ENCODE measurements around the gene EEF1A2. TPM values are rescaled to one million over a fixed set of nuclear protein-coding genes. Genes with fewer than 3 reads are reported as not detected.

Gene EEF1A2
- total RNA-seq, 1 donor from 2014 or later: 37.6 TPM

DNA sequence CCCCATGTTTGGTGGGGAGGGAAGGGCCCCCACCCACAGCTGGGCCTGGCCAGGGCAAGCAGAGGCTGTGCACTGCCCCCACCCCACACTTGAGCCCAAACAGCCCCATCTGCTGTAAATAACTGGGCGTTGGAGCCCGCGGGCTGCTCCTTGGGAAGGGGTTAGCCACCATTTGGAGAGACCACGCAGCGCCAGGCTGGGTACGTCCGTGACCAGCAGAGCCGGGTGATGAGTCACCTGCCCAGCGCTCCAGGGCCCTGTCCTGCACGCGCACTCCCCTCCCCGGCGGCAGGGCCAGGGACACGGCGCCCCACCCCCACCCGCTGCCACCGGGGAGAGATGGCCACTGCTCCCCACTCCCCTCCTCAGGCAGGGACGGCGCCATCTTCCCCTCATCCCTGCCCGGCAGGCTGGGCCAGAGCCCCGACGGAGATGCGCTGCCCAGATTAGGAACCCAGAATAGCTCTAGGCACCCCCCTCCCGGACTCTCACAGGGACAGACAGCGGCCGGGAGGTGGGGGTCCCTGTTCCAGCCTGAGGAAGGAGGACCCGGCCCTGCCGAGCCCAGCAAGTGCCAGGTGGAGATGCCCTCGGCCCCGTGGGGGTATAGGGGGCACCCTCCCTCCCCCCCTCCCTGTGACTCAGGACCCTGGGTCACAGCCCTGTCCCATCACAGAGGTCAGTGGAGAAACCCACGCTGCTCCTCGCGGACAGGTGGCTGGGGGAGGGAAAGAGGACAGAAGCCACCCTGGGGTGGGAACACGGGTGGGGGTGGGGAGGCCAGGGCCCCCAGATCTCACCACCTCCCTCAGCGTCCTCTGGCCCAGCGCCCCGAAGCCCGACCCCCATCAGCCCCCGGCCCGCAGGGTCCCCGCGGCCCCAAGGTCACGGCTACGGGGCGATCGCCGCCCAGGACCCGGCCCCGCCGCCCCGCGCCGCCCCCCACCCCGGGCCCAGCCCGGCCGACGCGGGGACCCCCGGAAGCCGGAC lies 642 bp downstream of the EEF1A2 start:
- H3K9me3 Mint-ChIP-seq (ENCODE audit: unreplicated experiment): no peaks in the 10 kb centered on the region
- DNase-seq (ENCODE audit: low read depth): peak; percentile 31
- peak overlapping the region; percentile 52 for H3K4me2 ChIP-seq (ENCODE audit: low read length)

DNA sequence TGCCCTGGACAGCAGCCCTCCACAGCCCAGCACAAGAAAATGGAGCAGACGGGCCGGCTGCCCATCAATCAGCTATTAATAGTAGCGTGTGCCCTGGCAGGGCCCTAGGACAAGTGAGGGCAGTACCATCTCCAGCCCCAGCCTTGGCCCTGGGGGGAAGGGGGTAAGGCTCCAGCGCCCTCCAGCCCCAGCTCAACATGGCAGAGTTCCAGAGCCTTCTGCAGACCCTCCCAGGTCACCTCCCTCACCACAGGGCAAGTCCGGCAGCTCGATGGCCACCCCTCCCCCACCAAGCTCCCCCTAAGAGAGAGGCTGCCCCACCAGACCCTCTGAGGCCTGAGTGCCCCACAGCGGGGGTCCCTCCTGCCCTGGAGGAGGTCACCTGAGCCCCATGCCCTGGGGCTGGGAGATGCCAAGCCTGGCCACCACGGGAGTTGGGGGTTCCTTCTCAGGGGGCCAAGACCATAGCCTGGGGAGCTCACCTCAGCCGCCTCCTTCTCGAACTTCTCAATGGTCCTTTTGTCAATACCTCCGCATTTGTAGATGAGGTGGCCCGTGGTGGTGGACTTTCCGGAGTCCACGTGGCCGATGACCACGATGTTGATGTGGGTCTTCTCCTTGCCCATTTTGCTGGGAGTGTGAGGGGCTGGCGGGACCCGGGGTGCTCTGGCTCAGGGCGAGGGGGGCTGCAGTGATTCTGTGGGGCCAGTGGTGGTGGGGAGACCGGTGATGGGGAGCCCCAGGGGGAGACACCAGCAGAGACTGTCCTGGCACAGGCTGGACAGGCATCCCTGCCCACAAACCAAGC lies 1.5 kb downstream of the EEF1A2 start:
- Histone ChIP-seq H3K4me3 (ENCODE audit: insufficient read depth, low read depth, low read length) (no peak overlapping the region), H3K36me3 (ENCODE audit: insufficient read depth, low read length) (no peaks in the 10 kb centered on the region), H3K27me3 (ENCODE audit: insufficient read depth, low read length) (peaks cover 2% of the 10 kb centered on the region), H3K9me3 (ENCODE audit: insufficient read depth, low read depth, low read length) (no peaks in the 10 kb centered on the region), H2AFZ (ENCODE audit: low read depth, low read length) (no peak overlapping the region), H3K4me1 (ENCODE audit: insufficient read depth, low read length) (no peaks in the 10 kb centered on the region), H4K20me1 (ENCODE audit: insufficient read depth, low read length) (no peaks in the 10 kb centered on the region), H3K27ac (ENCODE audit: low read depth, low read length) (no peak overlapping the region), H3K4me2 (ENCODE audit: low read length) (no peak overlapping the region), H3K79me2 (ENCODE audit: insufficient read depth, low read length) (no peaks in the 10 kb centered on the region), H3K9ac (ENCODE audit: low read length) (no peak overlapping the region)
- H3K27me3 Mint-ChIP-seq (ENCODE audit: low read depth, unreplicated experiment): peaks cover 5% of the 10 kb centered on the region
- no peaks in the 10 kb centered on the region for H3K9me3 Mint-ChIP-seq (ENCODE audit: unreplicated experiment)
- DNase-seq (ENCODE audit: low read depth): no peak
- no peak for FAIRE-seq
- no peak overlapping the region for H3K27ac Mint-ChIP-seq (ENCODE audit: unreplicated experiment)
- H3K36me3 Mint-ChIP-seq (ENCODE audit: low read depth, unreplicated experiment): no peaks in the 10 kb centered on the region
- peak overlapping the region; percentile 68 for H3K4me3 Mint-ChIP-seq (ENCODE audit: unreplicated experiment)
- no peaks in the 10 kb centered on the region for H3K4me1 Mint-ChIP-seq (ENCODE audit: low read depth, unreplicated experiment)
- TF ChIP-seq EZH2 (IDR thresholded peaks at IDR 0.05; ENCODE audit: insufficient read depth, low read length): no peak
- no peak for TF ChIP-seq CTCF (IDR thresholded peaks at IDR 0.05; ENCODE audit: insufficient read depth, low read depth, low read length)

More for the DNA sequence above, 642 bp downstream of the EEF1A2 start:
- Histone ChIP-seq H3K27ac (ENCODE audit: low read depth, low read length) (no peak overlapping the region), H3K9ac (ENCODE audit: low read length) (no peak overlapping the region), H2AFZ (ENCODE audit: low read depth, low read length) (no peak overlapping the region), H3K27me3 (ENCODE audit: insufficient read depth, low read length) (peaks cover 2% of the 10 kb centered on the region), H4K20me1 (ENCODE audit: insufficient read depth, low read length) (no peaks in the 10 kb centered on the region), H3K4me3 (ENCODE audit: insufficient read depth, low read depth, low read length) (no peak overlapping the region), H3K36me3 (ENCODE audit: insufficient read depth, low read length) (no peaks in the 10 kb centered on the region), H3K79me2 (ENCODE audit: insufficient read depth, low read length) (no peaks in the 10 kb centered on the region), H3K9me3 (ENCODE audit: insufficient read depth, low read depth, low read length) (no peaks in the 10 kb centered on the region), H3K4me1 (ENCODE audit: insufficient read depth, low read length) (no peaks in the 10 kb centered on the region)
- Mint-ChIP-seq H3K27me3 (ENCODE audit: low read depth, unreplicated experiment) (peaks cover 5% of the 10 kb centered on the region), H3K27ac (ENCODE audit: unreplicated experiment) (no peak overlapping the region), H3K4me1 (ENCODE audit: low read depth, unreplicated experiment) (no peaks in the 10 kb centered on the region), H3K4me3 (ENCODE audit: unreplicated experiment) (peak overlapping the region; percentile 70), H3K36me3 (ENCODE audit: low read depth, unreplicated experiment) (no peaks in the 10 kb centered on the region)
- FAIRE-seq: no peak
- TF ChIP-seq EZH2 (IDR thresholded peaks at IDR 0.05; ENCODE audit: insufficient read depth, low read length) (peak; percentile 60), CTCF (IDR thresholded peaks at IDR 0.05; ENCODE audit: insufficient read depth, low read depth, low read length) (no peak)

All from astrocyte (in vitro differentiated cells and primary cell).